HG02981 (cell line): ENCODE measurements around the gene PRCD.

Source experiments
- ATAC-seq: cut with Tn5 transposase; IDR thresholded peaks from one replicate; pipeline ENCODE4 v1.9.1; 2021; ENCODE audit warnings: mild to moderate bottlenecking, moderate library complexity; ENCODE audit not compliant: unreplicated experiment

PRCD gene

DNA sequence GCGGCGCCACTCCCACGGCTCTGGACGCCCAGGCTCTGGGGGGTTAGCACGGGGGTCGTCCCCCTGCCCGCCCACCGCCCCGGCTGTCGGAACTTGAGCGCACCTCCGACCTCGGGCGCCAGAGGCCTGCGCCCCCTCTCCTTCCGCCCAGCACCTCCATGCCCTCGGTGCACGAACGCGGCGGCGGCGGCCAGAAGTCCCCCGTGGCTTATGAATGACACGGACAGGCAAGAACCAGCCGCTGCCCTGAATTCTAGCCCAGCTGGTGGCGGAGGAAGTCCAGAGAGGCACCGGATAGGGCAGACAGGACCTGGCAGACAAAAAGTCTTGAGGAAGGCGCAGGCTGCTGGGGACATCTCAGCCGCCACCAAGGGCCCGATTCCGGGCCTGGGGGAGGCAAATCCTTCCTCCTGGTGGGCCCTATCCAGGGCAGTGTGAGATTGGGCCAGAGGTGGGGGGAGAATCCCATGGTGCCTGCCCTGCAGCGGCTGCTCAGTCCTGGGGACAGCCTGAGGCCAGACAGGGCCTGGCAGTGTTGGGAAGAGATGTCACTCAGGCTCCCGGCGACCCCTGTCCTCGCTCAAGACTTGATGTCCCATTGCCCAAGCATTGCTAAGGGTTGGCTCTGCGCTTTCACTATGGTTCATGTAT is 1.4 kb upstream of the PRCD start:
- ATAC-seq = no peak

DNA sequence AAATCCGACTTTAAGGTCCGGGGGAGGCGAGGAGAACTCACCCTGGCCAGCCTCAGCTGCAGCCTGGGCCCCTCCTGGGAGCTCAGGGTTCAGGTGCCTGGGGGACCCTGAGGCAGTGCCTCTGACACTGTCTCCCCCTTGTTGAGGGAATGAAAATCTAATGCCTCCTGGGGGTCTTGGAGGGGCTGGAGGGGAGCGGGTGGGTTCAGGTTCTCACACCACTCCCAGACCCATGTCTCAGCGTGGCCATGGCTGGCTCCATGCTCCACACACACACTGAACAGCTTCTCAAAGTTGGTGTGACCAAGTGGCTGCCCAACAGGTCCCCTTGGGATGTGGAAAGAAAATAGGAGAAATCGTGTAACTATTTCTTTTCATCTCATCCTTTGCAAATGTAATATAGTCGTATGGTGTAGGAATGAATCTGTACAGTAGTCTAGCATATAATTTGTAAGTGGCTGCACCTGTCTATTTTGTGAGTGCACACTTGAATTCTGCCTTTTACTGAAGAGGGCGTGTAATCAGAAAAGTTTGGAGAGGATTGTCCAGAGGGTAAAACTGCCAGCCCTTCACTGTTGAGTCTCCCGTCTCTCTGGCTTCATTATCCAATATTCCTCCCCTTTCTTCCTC is 788 bp upstream of the PRCD start:
- no peak for ATAC-seq

DNA sequence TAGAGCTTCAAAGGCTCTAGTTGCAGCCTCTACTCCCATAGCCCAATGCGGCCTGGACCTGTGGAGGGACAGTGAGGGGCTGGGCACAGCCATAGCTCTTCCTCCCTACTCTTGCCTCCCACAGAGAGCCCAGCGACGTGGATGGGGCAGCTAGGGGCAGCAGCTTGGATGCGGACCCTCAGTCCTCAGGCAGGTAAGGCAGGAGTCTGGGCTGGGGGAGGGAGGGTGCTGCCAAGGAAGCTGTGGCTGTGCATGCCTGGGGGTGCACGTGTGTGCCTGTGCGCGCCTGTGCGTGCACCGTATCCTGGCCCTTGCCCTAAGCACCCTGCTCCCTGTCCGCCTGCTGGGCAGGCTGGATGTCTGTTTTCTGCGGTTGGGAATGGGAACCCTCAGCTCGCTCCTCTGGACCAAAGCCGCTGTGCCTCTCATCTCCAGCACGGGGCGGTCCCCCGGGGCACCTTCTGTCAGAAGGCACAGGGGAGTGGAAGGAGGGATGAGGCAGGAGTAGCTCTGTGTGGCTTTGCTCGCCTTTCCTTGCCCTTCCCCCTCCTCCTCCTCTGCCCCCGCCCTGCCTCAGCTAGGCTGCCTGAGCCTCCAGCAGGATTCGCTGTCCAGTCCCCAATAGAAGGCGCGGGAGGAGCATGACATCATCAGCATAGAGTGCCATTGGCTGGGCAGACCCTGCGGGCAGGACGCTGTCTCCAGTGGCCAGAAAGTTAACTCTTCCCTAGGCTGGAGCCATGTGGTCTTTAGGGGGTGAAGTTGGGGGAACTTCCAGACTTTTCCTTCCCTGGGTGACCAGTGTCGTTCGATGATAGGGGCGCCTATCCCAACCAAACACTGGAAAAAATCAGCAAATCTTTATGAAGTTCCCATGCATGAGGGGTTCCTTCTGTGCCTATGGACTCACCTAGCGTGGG is 797 bp downstream of the PRCD start:
- ATAC-seq = no peak

DNA sequence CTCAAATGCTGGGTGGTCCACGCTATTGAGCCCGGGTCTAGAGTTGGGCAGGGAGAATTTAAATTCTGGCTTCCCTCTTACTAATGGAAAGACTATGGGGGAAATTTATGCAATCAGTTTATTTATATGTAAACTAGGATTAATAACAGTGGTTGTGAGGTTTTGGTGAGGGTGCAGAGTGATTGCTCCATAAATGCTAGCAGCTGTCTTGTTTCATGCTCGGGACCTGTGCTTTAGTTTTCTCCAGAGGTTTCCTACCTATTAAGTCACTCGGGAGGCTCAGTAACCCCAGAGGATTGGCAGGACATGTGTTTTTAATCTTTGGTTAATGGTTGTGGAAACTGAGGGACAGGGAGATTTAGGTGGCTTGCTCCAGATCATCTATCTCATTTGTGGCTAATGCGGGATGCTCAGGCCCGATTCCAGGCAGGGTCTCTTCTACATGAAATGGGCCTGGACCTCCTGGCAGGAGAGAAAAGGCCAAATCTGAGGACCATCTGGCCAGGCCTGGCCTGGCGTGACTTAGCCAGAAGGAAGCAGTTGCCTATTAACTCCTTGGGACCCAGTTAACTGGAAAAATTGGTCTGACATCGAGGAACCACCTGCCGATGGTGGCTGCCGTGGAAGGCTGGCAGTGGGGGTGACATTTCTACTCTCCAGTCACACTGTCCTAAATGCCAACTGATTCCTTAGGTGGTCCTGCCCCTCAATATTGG is 2.1 kb downstream of the PRCD start:
- ATAC-seq = no peak

DNA sequence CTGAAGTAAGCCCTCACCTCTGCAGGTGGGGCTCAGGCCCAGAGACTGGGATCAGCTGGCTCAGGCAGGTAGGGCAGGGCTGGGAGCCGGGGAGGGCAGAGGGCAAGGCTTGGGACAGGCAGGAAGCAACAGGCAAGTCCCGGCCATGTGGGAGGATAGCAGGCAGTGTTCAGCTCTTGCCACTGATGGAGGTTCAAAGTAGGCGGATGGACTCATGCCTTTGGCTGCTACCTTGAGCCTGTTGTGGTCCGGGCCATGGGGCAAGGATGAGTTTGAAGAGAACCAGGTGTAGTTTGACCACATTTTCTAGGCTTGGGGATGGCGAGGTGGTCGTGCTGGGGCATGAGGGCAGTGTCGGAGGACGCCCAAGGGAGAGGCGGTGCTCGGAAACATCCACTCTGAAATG is 2.7 kb downstream of the PRCD start:
- no peak for ATAC-seq

GRCh38 chr17:76542984-76543383 is 3.1 kb downstream of the PRCD start:
- ATAC-seq = no peak

DNA sequence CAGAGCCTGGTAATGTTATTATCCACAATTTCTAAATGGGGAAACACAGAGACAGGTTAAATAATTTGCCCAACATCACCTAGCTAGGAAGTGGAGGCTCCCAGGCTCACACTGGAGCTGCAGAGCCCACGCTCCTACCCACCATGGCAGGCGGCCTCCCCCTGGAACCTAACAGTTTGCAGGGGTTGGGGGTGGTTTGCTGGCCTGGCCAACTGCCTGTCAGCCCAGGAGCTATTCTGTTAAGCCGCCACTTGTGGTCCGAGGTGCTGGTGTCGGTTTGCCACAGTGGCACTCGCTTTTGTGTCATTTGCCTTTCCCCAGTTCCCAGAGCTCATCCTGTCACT is 3.6 kb downstream of the PRCD start:
- ATAC-seq = no peak

DNA sequence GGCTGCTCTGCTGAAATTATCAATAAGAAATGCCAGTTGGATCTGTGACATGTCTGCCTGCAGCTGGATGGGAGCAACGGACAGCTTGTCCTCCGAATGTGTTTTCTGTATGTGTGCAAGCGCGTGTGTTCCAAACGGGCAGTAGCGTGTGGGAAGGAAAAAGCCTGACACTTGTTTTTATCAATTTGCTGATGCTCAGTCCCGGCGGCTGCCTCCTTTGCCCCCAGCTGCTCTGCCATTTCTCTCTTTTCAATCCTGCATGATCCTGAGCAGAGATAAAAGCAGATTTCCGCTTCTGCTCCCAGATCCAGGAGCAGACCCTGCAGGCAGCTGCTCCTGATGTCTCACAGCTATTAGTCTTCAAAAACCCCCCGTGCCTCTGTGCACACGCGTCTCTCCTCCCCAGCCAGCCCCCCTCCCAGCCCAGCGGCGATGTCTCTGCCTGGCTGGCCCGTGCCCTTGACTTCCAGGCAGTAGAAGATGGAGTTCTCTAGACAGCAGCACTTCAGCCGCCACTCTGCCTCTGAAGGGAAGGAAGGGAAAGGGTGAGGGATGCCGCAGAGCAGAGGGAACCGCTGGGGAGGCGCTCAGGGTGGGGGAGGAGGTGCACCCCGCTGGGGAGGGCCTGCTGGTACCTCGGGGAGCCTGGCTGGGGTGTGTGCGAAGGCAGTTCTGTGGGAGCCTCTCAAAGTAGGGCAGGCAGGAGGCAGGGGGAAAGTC is 4.1 kb downstream of the PRCD start:
- ATAC-seq = no peak

- no peak for ATAC-seq
Measured at GRCh38 chr17:76544546-76545365, 4.9 kb downstream of the PRCD start.

GRCh38 chr17:76545918-76546555 is 6.2 kb downstream of the PRCD start:
- no peak for ATAC-seq

DNA sequence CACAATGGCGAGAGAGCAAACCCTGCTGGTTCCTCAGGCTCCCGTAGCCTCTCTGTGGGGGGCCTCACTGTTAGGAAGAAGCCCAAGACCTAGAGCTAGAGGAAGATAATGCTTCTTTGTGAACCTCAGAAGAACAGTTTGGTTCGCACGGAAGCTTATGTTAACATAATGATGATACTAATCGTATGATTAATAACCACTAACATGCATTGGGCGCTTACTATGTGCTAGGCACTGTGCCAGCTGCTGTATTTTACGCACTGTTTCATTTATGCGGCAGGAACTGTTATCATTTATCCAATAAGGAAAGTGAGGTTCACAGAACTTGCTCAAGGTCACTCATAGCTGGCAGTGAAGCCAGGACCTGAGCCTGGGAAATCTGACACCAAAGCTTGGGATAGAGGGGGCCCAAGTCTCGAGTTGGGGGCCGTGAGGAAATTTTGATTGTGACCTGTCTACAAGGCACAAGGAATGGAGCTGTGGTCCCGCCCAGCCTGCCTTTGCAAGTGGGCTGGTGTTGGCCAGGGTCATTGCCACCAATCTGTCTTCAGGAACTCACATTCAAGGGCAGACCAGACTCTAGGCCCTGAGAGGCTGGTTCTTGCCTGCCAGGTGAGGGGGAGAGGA is 6.8 kb downstream of the PRCD start:
- ATAC-seq = no peak

DNA sequence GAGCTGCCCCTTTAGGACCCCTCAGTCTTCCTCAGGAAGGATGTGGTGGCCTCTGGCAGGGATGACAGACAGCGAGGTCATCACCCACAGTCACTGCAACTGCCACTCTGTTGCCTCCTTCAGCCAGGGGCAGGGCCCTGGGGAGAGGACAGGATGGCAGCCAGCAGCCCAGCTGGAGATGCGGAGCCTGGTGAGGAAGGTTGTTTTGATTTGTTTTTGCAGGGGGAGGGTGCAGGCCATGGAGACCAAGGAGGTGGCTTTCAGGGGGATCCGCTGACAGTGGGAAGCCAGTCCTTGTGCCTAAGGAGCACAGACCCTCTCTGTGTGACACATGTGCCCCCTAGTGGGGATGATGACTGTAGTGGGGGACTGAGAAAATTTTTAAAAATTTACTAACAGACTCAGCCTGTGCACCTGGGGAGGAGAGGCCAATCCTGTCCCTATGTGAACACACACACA is 7.4 kb downstream of the PRCD start:
- no peak for ATAC-seq

GRCh38 chr17:76547642-76548202 is 7.9 kb downstream of the PRCD start:
- ATAC-seq = no peak

GRCh38 chr17:76548378-76549214 is 8.8 kb downstream of the PRCD start:
- no peak for ATAC-seq

- ATAC-seq = no peak
Measured at GRCh38 chr17:76549215-76549518, 9.3 kb downstream of the PRCD start.

DNA sequence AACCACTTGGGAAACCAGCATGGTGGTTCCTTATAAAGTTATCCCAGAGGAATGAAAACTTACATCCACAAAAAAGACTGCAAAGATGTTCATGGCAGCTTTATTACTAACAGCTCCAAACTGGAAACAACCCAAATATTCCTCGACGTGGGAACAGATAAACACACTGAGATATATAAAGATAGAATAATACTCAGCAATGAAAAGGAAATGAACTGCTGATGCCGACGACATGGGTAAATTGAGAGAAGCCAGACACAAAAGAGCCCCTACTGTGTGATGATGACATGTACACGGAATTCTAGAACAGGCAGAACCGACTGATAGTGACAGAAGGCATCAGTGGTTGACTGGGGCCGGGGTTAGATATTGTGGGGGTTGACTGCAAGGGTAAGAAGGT is 9.7 kb downstream of the PRCD start:
- ATAC-seq = no peak

DNA sequence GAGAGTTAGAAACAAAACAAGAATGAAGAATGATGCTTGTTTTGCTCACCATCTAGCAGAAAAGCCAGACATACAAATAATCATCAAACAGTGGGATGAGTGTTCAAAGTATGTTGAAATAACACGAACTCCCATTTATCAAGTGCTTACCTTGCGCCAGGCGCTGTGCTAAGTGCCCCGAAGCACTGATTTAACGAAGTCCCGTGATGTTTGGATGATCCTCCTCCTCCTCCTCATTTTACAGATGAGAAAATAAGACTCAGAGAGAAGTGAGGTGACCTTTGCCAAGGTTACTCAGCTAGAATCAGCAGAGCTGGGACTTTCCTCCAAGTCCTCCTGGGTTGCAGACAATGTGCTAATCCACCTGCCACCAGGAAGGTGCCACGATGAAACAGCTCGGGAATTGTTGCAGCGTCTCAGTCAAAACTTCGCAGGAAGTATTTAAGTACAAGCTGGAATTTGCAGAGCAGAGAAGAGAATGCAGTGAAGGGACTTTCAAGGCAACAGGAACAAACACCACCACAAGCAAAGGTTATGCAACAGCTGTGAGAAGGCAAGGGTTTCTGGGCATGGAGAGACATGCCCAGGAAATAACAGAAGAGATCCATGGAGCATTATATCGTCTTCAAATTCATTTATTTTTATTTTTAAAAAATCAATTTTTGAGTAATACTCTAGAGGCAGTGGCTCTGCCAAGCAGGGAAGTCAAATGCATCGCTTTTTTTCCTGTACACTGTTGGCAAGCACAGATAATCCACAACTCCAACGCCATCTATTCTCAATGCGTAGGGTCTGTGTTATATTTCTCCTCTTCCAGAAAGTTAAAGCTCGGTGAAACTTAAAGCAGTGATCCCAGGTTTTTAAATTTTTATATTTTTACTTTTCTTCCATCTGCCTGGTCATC is 11.1 kb downstream of the PRCD start:
- no peak for ATAC-seq
